Activated CD8-positive, alpha-beta memory T cell treated with anti-CD3 and anti-CD28 coated beads for 1 hour (primary cell): ENCODE results near the gene PSMB4.
"Not testable (repeated sequence)": the region's sequence is repeated elsewhere in the genome, so short reads cannot be mapped to it uniquely, and the experiment has no call there.

ENCODE experiments used
- DNase-seq, 2 donors: peaks; one replicate each; pipeline ENCODE4 v3.0.0-alpha.2; 2020; ENCODE audit warnings: low read depth in 1 of 2; ENCODE audit errors: extremely low read depth in 1 of 2

The PSMB4 gene

DNA sequence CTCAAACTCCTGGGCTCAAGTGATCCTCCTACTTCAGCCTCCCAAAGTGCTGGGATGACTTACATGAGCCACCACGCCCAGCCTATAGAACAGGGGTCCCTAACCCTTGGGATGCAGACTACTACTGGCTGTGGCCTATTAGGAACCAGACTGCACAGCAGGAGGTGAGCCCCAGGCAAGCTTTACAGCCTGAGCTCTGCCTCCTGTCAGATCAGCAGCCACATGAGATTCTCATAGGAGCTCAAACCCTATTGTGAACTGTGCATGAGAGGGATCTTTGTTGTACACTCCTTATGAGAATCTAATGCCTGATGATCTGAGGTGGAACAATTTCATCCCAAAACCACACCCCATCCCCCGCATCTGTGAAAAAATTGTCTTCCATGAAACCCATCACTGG is 13.4 kb upstream of the PSMB4 start:
- no peak for DNase-seq

DNA sequence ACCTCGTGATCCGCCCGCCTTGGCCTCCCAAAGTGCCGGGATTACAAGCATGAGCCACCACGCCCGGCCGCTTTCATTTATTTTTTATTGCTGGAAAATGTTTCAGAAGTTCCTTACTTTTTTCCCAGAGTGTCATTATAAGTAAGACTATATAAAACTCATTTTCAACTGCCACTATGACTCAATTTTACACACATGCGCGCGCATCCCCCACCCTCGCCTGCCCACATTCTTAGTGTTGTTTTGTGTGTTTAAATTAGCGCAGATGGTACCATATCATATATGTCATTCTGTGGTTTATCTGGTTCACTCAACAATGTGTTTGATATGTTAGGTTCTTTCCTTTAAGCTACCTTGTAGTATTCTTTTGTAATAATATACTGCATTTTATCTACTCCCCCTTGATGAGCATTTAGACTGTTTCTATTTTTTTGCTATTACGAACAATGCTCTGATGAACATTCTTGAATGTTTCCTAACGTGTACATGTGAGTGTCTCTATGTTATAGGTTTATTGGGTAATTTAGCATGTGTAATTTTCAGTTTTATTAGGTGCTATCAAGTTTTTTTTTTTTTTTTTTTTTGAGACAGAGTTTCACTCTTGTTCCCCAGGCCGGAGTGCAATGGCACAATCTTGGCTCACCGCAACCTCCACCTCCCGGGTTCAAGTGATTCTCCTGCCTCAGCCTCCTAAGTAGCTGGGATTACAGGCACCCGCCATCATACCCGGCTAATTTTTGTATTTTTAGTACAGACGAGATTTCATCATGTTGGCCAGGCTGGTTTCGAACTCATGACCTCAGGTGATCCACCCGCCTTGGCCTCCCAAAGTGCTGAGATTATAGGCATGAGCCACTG is 8.9 kb upstream of the PSMB4 start:
- DNase-seq = not testable (repeated sequence)

- no peak for DNase-seq
These were observed 8.3 kb upstream of the PSMB4 start for GRCh38 chr1:151391079-151391563.

DNA sequence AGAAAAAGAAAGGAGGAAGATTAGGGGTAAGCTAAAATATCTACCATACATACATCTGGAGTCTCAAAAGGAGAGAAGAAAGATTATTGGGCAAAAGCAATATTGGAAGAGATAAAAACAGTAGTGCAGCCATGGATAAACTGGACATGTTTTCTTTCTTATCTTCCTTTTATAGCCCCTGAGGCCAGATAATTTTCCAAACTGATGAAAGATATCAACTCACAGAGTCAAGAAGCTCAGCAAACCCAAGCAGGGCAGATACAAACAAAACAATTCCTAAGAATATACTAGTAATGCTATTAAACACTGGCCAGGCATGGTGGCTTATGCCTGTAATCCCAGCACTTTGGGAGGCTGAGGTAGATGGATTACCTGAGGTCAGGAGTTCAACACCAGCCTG is 5.8 kb upstream of the PSMB4 start:
- no peak for DNase-seq

DNA sequence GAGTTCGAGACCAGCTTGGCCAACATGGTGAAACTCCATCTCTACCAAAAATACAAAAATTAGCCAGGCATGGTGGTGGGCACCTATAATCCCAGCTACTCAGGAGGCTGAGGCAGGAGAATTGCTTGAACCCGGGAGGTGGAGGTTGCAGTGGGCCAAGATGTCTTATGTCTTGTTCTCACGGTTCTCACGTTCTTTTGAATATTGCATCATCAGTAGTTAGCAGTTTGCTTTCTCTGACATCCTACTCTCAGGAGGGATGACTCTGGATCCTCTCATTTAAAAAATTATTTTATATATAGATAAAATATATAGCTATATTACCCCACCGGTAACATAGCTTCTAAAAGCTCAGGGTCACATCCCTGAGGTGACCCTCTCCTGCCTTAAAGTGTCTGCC is 3.1 kb upstream of the PSMB4 start:
- DNase-seq = not testable (repeated sequence)

DNA sequence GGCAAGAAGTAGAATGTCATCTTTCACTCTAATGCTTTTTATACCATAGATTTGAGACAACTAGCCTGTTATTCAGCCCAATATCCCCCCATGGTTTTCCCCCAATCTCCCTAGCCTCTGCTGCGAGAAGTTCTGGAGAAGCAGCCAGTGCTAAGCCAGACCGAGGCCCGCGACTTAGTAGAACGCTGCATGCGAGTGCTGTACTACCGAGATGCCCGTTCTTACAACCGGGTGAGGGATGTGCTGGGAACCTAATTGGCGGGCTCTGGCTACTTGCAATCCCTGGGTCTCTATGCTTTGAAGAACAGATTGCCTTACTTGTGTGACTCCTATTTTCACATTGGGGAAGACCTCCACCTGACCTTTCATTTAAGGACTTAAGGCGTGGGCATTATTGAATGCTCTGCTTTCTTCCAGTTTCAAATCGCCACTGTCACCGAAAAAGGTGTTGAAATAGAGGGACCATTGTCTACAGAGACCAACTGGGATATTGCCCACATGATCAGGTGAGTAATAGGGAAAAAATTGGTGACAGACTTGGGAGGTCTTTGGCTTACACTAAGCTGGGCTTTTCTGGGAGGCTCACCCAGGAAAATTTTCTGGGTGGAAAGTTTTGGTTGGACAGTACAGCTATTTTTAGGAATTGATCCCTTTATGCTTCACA is 1.9 kb downstream of the PSMB4 start:
- DNase-seq = no peak

DNA sequence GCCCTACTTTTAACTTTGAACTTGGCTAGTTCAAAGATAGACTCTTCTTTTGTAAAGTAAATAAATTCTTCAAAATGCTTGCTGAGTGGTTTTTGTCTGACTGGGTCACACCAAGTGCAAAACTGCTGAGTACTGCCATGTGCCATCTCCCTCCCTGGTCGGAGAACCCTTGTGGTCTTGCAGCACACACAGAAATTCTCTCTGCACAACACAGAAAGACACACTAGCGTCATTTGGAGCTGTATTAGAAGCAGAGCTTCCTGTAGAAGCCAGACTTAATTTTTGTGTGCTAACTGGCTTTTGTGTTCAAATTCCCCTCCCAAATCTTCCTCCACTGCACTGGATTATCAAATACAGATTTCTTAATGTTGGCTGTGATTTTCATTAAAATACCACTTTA is 2.5 kb downstream of the PSMB4 start:
- DNase-seq = no peak

- DNase-seq = no peak
These were observed 3.4 kb downstream of the PSMB4 start for GRCh38 chr1:151402764-151403163.

- DNase-seq = no peak
These were observed 4.2 kb downstream of the PSMB4 start for GRCh38 chr1:151403612-151404011.

GRCh38 chr1:151405187-151405951 is 6.0 kb downstream of the PSMB4 start:
- DNase-seq = no peak

- DNase-seq = no peak
These were observed 6.8 kb downstream of the PSMB4 start for GRCh38 chr1:151406176-151406575.

DNA sequence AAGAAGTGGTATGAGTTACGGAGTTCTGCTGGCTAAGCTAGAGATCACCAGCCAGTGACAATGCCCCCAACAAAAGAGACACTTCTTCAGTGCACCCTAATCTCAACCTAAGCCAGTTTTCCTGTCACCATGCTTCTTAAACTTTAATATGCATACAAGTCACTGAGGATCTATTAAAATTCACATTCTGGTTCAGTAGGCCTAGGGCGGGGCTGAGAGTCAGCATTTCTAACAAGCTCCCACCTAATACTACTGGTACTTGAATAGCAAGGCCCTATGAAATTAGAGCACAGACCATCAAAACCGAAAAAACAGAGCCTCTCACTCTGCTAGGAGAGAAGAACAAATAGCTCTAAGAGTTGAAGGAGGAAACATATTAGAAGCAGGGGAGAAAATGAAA is 7.9 kb downstream of the PSMB4 start:
- DNase-seq = no peak

- DNase-seq = no peak
These were observed 9.5 kb downstream of the PSMB4 start for GRCh38 chr1:151408891-151409290.

- no peak for DNase-seq
These were observed 12.5 kb downstream of the PSMB4 start for GRCh38 chr1:151411884-151412283.

- DNase-seq = no peak
These were observed 16.9 kb downstream of the PSMB4 start for GRCh38 chr1:151416231-151416630.

- DNase-seq = no peak
These were observed 18.7 kb downstream of the PSMB4 start for GRCh38 chr1:151418081-151418480.

DNA sequence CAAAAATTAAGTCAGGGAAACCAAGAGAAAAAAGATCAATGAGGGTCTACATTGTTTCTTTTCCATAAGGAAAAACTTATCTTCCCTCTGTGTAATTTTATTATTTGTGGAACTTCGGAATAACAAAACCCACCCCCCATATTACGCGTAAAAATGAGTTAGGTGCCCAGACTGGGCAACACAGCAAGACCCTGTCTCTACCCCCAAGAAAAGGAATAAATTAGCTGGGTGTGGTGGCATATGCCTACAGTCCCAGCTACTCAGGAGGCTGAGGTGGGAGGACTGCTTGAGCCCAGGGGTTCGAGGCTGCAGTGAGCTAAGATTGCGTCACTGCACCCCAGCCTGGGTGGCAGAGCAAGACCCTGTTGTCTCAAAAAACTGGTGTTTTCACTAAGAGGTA is 20.4 kb downstream of the PSMB4 start:
- no peak for DNase-seq

GRCh38 chr1:151425103-151425502 is 25.7 kb downstream of the PSMB4 start:
- DNase-seq = no peak

- DNase-seq = no peak
These were observed 28.7 kb downstream of the PSMB4 start for GRCh38 chr1:151428068-151428467.

- not testable (repeated sequence) for DNase-seq
These were observed 34.5 kb downstream of the PSMB4 start for GRCh38 chr1:151433827-151434226.

- DNase-seq = no peak
These were observed 35.8 kb downstream of the PSMB4 start for GRCh38 chr1:151435174-151435573.
